Stimulated activated CD4-positive, alpha-beta T cell treated with anti-CD3 and anti-CD28 coated beads, Interleukin-2, amount 100 ng/mL, for 48 hours (primary cell): ENCODE results near the gene SETD5.
"Not testable (repeated sequence)": the region's sequence is repeated elsewhere in the genome, so short reads cannot be mapped to it uniquely, and the experiment has no call there.

Experiments
- DNase-seq, 2 donors: peaks; one replicate each; pipeline ENCODE4 v3.0.0-alpha.2; 2020

The SETD5 gene

GRCh38 chr3:9468460-9468859 is 71.0 kb downstream of the SETD5 start:
- DNase-seq: peak in 1 of 2 donors; percentile 13

- no peak for DNase-seq
Measured at GRCh38 chr3:9469986-9470385, 72.6 kb downstream of the SETD5 start.

DNA sequence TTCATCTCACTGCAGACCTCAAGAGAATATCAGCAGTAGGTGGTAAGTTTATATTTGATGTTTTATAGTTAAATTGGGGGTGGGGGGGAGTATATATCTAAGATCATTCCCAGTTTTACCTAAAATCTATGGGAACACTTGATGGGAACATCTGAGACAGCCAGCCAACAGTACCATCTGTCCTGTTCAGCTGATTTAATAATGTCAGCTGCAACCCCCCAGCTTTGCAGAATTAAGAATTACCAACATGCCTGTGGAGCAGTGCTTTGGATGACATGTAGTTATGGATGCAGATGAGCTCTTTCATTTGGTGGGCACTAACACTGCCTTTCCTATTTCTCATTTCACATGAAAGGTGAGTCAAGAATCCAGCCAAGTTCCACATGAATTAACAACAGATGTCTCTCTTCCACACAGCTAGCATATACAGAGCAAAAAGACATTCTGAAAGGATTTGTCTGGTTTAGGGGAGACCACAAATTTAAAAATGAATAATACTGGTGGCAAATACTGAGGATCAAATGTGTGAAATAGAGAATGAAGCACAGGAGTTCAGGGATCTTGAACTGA is 76.2 kb downstream of the SETD5 start:
- no peak for DNase-seq

GRCh38 chr3:9474482-9474881 is 77.1 kb downstream of the SETD5 start:
- no peak for DNase-seq

- no peak for DNase-seq
Measured at GRCh38 chr3:9476935-9477334, 79.5 kb downstream of the SETD5 start.

DNA sequence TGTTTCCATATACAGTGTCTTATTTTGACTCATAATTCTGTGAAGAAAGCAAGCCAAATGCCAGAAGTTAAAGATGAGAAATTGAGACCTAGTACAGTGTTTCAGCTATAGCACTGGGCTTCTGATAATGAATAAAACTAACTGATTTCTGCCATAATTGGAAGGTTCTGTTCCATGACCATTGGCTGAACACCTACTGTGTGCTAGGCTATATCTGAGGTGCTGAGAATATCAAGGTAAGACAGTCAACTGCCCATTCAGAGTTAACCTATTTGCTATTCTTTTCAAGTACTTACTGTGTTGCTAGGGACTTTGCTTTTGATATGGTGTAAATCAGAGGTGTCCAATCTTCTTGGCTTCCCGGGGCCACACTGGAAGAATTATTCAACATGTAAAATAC is 82.8 kb downstream of the SETD5 start:
- DNase-seq: no peak

- no peak for DNase-seq
Measured at GRCh38 chr3:9485248-9485647, 87.8 kb downstream of the SETD5 start.

DNA sequence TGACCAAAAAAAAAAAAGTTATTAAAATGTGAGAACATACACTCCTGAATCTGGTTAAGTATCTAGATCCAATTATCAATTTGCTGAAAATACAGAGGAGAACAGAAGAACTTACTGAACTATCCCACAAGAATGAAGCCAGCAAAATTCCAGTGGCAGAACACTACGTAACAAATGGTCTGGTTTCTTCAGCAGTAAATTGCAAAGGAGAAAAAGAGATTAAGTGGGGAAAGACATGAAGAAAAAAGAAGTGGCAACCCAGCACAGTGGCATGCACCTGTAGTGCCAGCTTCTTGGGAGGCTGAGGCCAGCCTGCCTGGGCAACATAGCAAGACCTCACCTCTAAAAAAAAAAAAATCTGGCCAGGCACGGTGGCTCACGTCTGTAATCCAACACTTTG is 94.1 kb downstream of the SETD5 start:
- DNase-seq: no peak

DNA sequence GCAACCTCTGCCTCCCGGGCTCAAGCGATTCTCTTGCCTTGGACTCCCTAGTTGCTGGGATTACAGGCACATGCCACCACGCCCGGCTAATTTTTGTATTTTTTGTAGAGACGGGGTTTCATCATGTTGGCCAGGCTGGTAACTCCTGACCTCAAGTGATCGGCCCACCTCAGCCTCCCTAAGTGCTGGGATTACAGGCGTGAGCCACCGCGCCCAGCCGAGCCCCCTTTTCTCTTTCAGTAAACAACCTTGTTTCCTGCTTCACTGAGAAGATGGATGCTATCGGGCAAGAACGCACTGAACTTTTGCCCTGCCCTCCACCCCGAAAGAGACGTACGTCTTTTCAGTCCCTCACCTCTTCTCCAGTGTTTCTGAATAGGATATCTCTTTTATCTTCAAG is 96.6 kb downstream of the SETD5 start:
- DNase-seq: not testable (repeated sequence)

DNA sequence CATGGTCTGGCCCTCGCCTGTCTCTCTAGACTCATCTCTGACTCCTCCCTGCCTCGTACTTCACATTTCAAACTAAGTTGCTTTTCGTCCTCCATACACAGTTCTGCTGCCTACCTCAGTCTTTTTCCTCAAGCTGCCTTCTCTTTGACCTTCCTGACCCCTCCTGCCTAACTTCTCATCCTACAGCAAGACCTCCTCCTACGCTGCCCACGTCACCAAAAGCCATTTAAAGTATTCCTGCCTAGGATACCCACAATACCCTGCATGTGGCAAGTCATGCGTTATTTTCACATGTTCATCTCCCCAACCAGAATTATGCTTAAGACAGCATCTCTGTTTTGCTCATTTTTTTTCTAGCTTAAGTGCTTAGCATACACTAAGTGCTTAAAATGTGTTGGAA is 99.5 kb downstream of the SETD5 start:
- no peak for DNase-seq

GRCh38 chr3:9497821-9498565 is 100.6 kb downstream of the SETD5 start:
- no peak for DNase-seq

DNA sequence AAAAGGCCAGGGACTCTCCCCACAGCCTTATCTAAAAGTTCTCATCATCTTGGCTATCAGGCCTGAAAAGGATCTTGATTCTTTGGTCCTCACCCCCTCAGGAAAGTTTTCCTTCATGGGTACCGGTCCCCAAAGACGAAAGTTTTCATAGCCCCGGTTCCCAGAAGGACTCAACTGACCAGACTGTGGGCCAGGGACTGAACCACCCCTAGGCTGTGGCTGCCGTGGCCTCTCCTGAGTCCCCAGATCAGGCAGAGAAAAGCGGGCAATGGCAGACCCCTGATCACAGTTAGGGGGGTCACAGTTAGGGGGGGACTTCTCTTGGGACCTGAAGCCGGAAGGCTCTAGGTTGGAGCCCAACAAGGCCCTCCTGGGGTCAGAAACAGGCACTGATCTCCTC is 101.4 kb downstream of the SETD5 start:
- no peak for DNase-seq

DNA sequence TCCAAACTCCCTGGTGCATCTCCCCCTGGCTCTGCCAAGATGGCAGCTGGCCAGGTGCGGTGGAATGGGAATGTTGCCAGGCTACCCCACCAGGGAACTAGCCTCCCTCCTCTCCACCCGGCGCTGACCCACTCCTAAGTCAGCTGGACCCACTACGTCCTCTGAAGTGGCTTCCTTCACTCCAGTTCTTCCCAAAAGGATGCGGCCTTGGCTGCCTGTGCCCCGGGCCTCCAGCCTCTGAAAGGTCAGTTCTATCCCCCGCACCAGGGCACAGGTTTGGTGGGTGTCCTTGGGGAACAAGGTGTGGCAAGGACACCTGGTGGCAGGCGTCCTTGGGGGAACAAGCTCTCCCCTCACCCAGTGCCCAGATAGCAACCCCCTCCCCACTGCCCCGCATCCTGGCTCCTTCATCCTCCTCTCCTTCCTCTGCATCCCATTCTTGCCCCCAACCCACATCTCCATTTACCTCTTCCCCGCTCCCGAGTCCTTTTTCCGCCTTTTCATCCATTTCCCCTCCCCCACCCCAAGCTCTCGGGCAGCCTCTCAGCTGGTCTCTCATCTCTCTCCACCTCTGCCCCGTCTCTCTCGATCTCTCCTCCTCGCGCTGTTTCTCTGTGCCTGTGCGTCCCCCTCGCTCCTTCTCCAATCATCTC is 102.2 kb downstream of the SETD5 start:
- no peak for DNase-seq

- peak; percentile 76 to 80 for DNase-seq
Measured at GRCh38 chr3:9500108-9501050, 103.0 kb downstream of the SETD5 start.

DNA sequence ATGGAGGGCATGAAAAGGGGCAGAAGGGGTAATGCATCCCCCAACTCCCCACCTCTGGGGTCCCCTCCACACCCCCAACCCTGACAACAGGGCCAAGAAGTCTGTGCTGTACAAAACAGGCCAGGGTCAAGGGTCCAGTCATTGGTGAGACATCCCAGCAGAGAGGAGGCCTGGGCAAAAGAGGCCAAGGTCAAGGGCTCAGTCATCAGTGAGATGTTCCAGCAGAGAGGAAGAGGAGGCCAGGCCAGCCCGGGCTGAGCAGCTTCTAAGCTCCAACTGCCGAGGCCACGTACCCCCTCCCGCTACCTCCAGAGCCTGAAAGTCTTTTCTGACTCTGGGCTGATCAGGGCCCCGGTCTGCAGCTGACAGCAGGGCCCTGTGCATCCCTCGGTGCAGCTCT is 103.8 kb downstream of the SETD5 start:
- no peak for DNase-seq

GRCh38 chr3:9503283-9503682 is 105.9 kb downstream of the SETD5 start:
- DNase-seq: peak; percentile 74 to 75

DNA sequence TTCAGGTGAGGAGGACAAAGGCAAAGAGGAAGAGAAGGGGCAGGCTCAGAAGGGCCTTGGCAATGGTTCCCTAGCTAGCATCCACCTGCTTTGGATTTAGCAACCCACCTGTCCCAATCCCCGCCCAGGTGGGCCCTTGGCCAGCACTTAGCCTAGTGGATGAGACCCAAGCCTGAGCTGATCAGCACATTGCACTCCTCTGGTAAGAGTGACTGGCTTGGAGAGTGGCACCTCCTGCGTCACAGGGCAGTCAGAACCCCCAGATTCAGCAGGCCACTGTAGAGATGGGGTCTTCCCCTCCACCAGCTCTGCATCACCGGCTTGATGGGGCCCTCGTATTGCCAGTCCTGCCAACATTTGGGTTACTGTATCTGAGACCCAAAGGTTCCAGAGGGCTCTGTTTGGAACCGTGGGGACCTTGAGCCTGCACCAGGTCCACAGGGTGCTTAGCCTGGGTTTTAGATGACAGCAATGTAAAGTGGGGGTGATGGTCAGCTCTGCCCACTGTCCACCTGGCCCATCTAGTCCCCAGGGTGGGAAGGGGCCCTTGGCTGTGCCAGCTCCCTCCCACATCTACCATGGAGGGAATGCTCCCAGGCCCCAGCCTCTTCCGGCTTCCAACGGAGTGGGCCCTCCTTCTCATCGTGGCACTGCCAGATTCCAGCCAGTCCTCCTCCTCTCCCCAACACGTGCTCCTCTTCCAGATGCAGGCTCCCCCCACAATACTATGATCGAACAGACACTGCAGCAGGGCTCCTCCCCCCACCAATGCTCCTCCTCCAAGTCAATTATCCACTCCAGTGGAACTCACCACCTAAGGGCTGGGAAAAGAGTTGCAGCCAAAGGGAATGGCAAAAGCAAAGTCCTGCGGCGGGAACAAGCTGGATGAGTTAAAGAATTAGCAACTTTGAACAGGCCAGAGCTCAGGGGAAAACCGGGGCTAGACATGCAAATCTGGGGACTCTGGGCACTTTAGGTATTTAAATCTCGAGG is 110.5 kb downstream of the SETD5 start:
- no peak for DNase-seq

- DNase-seq: no peak
Measured at GRCh38 chr3:9508781-9509180, 111.4 kb downstream of the SETD5 start.

DNA sequence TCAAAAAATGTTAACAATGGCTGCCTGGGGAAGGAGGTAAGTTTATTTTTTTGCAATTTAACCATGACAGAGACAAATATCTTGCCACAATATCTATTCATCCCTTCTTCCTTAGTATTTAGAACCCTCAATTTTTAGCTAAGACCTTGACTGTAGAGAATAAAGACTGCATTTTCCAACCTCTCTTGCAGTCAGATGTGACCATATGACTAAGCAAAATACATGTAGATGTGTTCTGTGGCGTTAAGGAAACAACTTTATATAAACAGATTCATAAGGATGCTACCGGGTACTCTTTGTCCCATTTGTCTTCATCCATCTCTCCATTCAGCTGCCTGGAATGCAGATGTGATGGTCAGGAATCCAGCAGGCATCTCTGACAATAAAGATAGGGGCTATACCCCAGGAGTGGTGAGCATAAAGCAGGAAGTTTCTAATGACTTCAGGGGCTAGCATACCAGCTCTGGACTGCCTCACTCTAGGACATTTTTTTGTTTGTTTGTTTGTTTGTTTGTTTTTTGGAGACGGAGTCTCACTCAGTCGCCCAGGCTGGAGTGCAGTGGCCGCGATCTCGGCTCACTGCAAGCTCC is 115.1 kb downstream of the SETD5 start:
- no peak for DNase-seq

DNA sequence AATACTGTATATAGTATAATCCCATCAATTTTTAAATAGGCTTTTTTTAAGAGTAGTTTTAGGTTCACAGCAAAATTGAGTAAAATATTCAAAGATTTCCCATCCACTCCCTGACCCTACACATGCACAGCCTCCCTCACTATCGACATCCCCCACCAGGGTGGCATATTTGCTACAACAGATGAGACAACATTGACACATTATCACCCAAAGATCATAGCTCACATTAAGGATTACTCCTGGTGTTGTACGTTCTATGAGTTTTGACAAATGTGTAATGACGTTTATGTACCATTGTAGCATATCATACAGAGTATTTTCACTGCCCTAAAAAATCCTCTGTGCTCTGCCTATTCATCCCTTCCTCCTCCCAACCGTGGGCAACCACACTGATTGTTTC is 116.9 kb downstream of the SETD5 start:
- no peak for DNase-seq

- DNase-seq: no peak
Measured at GRCh38 chr3:9514956-9515355, 117.5 kb downstream of the SETD5 start.

- DNase-seq: no peak
Measured at GRCh38 chr3:9525078-9525477, 127.7 kb downstream of the SETD5 start.
